WERI-Rb-1 (cell line): ENCODE data around the gene RIBC1.
"Not testable (repeated sequence)": the region's sequence is repeated elsewhere in the genome, so short reads cannot be mapped to it uniquely, and the experiment has no call there.

Experiments used
- DNase-seq: peaks from one replicate; pipeline ENCODE4 v3.0.0-alpha.2; 2020
- H3K27ac ChIP-seq: fragments of 250-450 bp; sonication (Bioruptor Pico); 2 replicates; pipeline ENCODE4 v1.5.1; 2020; ENCODE audit warnings: mild to moderate bottlenecking, moderate library complexity
- H3K27me3 ChIP-seq: fragments of 250-450 bp; sonication (Bioruptor Pico); 2 replicates; pipeline ENCODE4 v1.5.1; 2021; ENCODE audit warnings: mild to moderate bottlenecking, low read depth, moderate library complexity; ENCODE audit not compliant: insufficient read depth, severe bottlenecking
- H3K36me3 ChIP-seq: fragments of 250-450 bp; sonication (Bioruptor Pico); 2 replicates; pipeline ENCODE4 v1.5.1; 2020; ENCODE audit warnings: mild to moderate bottlenecking, moderate library complexity
- H3K4me3 ChIP-seq: 2 replicates; pipeline ENCODE4 v1.5.1; 2011; ENCODE audit warnings: low read depth, mild to moderate bottlenecking, control low read depth, low read length
- H3K9me3 ChIP-seq: fragments of 250-450 bp; sonication (Bioruptor Pico); 2 replicates; pipeline ENCODE4 v1.5.1; 2021; ENCODE audit warnings: mild to moderate bottlenecking, moderate library complexity; ENCODE audit not compliant: severe bottlenecking
- CTCF ChIP-seq: IDR thresholded peaks from 2 replicates; pipeline ENCODE4 v1.5.1; 2011; ENCODE audit warnings: low read depth, mild to moderate bottlenecking, control low read depth, inconsistent platforms, low read length

Gene RIBC1

GRCh38 chrX:53398216-53398615 lies 24.5 kb upstream of the RIBC1 start:
- H3K27me3 ChIP-seq = no peaks in the 10 kb centered on the region
- H3K27ac ChIP-seq = no peak overlapping the region
- no peak for DNase-seq
- no peak for TF ChIP-seq CTCF
- peaks cover 90% of the 10 kb centered on the region for H3K36me3 ChIP-seq
- H3K9me3 ChIP-seq = no peaks in the 10 kb centered on the region
- no peak overlapping the region for H3K4me3 ChIP-seq

- H3K27ac ChIP-seq = no peak overlapping the region
- TF ChIP-seq CTCF = no peak
- H3K4me3 ChIP-seq = no peak overlapping the region
- H3K27me3 ChIP-seq = no peaks in the 10 kb centered on the region
- H3K9me3 ChIP-seq = no peaks in the 10 kb centered on the region
- no peak for DNase-seq
- peaks cover 95% of the 10 kb centered on the region for H3K36me3 ChIP-seq
Measured at GRCh38 chrX:53403535-53403934, 19.1 kb upstream of the RIBC1 start.

- Histone ChIP-seq H3K4me3 (no peak overlapping the region), H3K36me3 (peaks cover 83% of the 10 kb centered on the region), H3K27me3 (no peaks in the 10 kb centered on the region), H3K27ac (no peak overlapping the region), H3K9me3 (no peaks in the 10 kb centered on the region)
- TF ChIP-seq CTCF = no peak
- no peak for DNase-seq
Measured at GRCh38 chrX:53412446-53412845, 10.2 kb upstream of the RIBC1 start.

GRCh38 chrX:53420351-53420750 lies 2.3 kb upstream of the RIBC1 start:
- not testable (repeated sequence) for H3K4me3 ChIP-seq, H3K27ac ChIP-seq, DNase-seq, H3K9me3 ChIP-seq, H3K27me3 ChIP-seq
- peaks cover 45% of the 10 kb centered on the region for H3K36me3 ChIP-seq

GRCh38 chrX:53421125-53421524 lies 1.5 kb upstream of the RIBC1 start:
- peak overlapping the region; percentile 87 for H3K4me3 ChIP-seq
- no peak for TF ChIP-seq CTCF
- H3K9me3 ChIP-seq = no peaks in the 10 kb centered on the region
- no peaks in the 10 kb centered on the region for H3K27me3 ChIP-seq
- H3K36me3 ChIP-seq = peaks cover 45% of the 10 kb centered on the region
- peak overlapping the region; percentile 98 for H3K27ac ChIP-seq
- DNase-seq = no peak

GRCh38 chrX:53421772-53422085 lies 944 bp upstream of the RIBC1 start:
- no peaks in the 10 kb centered on the region for H3K27me3 ChIP-seq
- peak overlapping the region; percentile 98 for H3K27ac ChIP-seq
- peaks cover 40% of the 10 kb centered on the region for H3K36me3 ChIP-seq
- TF ChIP-seq CTCF = no peak
- H3K4me3 ChIP-seq = peak overlapping the region; percentile 87
- H3K9me3 ChIP-seq = no peaks in the 10 kb centered on the region
- DNase-seq = no peak
